Retina (tissue), 1 donor: ENCODE measurements around the gene DCTN4.

Source experiments
- DNase-seq: peaks from one replicate; pipeline ENCODE4 v3.0.0-alpha.2; 2016

DCTN4 gene

DNA sequence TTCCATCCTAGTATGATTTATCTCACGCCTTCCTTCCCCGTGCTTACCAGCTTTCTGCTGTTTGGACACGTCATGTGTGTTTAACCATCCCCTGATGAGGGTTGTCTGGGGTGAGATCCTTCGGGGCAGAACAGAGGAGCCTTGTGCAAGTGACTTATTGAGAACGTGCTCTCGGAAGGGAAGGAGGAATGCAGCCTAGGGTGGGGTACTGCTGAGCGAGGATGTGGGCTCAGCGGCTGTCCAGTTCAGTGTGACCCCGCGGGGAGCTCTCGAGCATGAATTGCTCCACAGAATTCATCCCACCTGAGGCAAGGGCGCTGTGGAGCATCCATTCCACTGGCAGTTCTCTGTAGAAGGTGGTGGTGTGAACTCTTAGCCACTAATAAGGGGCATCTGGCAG lies 93.8 kb downstream of the DCTN4 start:
- peak; percentile 17 for DNase-seq

DNA sequence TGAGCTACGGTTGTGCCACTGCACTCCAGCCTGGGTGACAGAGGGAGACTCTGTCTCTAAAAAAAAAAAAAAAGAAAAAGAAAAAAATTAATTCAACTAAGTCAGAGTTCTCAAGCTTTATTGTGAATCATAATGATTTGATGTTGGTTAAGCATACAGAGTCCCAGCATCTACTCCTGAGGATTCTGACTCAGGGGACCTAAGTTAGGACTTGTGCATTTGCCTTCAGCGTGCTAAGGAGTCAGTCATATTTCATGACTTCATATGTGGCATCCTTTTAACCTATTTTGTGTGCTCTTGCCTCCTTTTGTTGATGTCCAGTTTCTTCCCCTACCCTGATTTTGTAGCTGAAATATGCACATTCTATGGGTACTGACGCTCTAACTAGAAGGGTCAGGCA lies 94.9 kb downstream of the DCTN4 start:
- DNase-seq, result no peak

DNA sequence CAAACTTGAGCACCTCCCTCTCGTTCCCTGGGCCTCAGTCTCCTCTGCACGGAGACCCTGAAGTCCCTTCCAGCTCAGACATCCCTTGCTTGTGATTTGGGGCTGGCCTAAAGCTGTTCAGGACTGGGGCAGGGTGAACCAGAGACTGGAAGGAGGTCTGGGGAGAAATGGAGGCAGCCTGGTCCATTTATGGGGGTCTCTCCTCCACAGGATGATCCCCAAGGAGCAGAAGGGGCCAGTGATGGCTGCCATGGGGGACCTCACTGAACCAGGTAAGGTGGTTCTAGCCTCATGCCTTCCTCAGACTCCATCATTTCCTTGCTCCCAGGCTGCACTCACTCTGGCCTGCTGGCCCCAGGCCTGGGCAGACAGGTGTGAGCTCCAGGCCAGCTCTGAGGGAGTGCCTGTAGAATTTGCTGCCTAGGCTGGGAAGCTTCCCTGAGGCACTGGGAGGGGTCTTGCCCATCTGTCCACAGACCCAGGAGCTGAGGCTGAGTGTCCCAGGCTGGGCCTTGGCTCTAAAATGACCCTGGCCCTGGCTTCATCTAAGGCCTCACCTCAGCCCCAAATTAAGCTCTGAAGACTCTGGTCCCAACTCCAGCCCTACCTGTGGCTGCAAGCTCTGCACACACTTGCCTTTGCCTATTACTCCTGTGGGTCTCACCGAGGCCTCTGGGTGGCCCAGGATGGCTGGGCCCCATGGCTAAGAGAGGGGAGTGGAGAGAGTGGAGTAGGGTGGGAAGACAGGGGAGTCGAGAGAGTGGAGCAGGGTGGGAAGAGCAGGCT lies 95.9 kb downstream of the DCTN4 start:
- DNase-seq, result no peak

DNA sequence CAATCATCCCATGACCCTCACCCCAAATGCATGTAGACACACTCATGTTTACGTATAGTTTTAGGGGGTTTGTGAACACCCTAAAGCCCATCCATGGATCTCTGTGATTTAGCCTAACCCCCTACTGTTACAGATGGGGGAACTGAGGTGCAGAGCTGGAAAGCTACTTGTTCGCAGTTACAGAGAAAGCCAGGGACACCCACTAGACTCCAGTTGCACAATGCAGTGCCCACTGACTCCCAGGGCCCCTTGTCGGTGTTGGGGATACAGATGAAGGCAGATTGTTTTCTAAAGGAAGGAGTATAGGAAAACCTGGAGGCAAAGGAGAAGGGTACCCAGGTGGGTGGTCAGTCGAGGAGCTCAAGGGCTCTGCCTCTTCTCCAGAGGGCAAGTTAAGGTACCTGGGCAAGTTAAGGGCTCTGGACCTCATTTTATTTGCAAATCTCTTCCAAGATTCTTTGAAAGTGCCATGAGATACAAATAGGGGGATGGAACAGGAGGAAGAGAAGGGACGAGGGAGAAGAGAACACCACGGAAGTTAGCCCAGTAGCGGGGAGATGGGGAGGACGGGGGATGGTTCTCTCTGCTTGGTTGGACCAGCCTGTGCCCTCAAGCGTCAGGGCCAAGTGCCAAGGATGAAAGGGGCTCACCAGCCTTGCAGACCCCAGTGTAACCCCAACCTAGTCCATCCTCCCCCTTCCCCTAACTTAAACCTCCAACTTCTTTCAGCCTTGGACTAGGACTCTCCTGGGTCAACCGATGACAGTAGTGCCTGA lies 96.8 kb downstream of the DCTN4 start:
- DNase-seq, result no peak

DNA sequence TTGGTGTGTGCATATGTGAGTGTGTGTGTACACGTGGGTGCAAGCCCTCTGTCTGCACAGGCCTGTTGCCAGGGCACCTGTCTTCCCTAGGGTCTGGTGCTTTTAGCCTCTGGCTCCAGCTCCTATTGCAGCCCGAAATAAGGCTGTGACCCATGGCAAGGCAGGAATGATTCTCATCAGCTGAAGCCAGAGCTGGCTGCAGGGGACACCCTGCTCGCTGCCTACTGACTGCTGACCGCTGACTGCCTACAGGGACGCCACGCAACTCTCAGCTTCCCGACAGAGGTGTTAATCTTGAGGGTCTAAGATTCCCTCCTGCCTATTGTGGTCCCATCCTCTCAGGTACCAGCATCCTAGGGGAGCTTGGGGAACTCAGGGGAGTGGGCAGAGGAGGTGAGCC lies 97.7 kb downstream of the DCTN4 start, which contains the start of gene MYOZ3:
Gene MYOZ3, plus strand, starts transcription at position 166 of the 400 bp plus-strand sequence. CDS start 1,691 bp downstream, outside the sequence.
- peak; percentile 6 for DNase-seq

DNA sequence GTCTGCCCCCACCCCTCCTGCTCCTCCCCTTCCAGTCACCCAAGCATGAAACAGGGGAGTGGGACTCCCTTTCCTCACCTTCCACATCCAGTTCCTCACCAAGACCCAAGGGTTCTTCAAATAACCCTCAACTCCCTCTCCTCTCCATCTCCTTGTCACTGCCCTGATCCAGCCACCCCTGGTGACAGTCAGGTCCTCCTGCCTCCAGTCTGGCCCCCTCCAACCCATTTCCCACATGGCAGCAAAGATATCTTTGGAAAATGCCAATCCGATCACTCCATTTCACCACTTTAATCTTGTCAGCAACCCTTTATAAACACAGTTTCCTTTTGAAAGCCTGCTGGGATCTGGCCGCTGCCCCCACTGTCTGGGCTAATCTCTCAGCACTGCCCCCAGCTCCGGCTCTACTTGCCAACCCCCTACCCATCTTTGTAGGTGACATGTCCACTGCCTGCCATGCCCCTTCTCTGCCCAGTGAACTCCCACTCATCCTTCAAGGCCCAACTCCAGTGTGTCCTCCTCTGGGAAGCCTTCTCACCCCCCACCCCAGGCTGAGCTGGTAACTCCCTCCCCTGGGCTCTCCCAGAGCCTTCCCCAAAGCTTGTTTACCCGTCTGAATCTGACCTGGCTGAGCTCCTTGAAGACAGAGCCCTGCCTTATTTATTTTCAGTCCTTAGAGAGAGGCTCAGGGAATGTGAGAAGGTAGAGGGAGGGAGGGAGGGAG lies 98.5 kb downstream of the DCTN4 start:
- DNase-seq, result no peak

DNA sequence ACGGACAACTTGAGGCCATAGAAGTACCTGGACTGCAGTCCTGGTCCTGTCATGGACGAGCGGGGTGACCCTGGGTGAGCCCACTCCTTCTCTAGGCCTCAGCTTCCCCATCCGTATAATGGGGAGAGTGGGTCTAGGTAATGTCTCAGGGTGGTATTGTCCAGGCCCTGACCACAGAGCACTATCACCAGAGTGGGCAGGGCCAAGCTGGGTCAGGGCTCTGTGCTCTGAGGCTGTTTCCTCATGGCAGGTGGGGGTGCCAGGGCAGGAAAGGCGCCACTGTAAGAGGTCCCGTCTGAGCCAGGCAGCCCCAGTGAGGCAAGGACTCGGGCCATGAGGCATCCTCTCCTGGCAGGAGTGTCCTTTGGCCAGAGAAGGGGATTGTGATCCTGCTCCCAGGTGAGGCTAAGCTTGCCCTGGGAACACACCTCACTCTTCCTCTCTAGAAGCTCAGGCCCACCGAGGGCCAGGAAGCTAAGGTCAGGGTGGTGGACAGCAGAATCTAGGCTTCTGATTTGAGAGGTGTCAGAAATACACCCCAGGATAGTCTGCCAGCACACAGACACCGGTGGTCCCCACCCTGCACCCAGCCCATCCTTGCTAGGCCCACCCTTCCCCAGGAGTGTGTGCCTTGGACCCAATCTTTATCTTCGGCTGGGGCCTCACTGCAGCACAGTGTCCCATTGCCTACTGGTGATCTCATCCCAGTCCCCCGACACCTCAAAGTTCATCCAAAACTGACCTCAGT lies 99.3 kb downstream of the DCTN4 start:
- no peak for DNase-seq

DNA sequence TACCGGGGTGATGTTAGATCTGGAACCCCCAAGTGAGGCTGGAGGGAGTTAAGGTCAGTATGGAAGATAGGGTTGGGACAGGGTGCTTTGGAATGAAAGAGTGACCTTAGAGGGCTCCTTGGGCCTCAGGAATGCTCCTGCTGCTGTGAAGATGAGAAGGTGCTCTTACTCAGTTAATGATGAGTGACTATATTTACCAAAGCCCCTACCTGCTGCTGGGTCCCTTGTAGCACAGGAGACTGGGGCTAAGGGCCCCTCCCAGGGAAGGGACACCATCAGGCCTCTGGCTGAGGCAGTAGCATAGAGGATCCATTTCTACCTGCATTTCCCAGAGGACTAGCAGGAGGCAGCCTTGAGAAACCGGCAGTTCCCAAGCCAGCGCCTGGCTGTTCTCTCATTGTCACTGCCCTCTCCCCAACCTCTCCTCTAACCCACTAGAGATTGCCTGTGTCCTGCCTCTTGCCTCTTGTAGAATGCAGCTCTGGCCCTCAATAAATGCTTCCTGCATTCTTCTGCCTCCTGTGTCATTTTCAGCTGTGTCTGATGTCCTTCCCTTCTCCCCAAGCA lies 100.0 kb downstream of the DCTN4 start:
- no peak for DNase-seq
